HG02642 (cell line): ENCODE results near the gene SPATS1.
"Not testable (repeated sequence)": the region's sequence is repeated elsewhere in the genome, so short reads cannot be mapped to it uniquely, and the experiment has no call there.

Experiments
- ATAC-seq: cut with Tn5 transposase; IDR thresholded peaks from one replicate; pipeline ENCODE4 v1.9.1; 2021; ENCODE audit warnings: mild to moderate bottlenecking; ENCODE audit not compliant: unreplicated experiment, poor library complexity

SPATS1 gene

DNA sequence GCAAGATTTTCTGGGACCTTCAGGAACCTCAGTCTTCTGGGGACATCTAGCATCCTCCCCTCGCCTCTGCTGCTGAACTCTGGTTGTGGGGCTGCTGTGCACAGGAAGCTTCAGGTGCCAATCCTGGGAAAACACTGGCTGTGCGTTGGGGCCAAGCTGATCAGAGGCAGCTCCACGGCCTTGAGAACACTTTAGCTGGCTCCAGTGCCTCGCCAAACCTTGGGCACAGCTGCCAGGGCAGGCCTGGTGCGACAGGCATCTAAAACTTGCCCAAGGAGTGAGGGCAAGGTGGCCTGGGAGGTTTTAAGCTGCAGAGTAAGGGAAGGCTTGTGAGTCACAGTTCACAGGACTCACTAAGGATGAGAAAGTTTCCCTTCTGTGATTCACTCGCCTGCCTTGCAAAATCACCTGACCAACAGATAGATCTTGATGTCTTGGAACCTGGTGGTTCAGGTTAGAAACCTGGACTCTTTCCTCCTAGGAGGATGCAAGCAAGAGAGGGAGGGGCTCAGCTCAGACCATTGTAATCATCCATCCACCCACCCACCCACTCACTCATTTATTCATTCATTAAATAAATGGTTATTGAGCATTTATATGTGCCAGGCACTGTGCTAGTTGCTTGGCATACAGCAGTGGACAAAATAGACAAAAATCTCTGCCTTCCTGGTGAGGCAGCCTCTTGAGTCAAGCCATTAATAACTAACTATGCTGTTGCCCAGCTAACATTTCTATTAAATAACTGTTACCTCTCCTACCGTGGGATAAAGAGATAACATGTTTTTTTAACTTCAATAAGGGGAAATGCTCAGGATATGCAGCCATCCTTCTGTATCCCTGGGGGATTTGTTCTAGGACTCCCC, 2.5 kb upstream of the SPATS1 start:
- no peak for ATAC-seq

DNA sequence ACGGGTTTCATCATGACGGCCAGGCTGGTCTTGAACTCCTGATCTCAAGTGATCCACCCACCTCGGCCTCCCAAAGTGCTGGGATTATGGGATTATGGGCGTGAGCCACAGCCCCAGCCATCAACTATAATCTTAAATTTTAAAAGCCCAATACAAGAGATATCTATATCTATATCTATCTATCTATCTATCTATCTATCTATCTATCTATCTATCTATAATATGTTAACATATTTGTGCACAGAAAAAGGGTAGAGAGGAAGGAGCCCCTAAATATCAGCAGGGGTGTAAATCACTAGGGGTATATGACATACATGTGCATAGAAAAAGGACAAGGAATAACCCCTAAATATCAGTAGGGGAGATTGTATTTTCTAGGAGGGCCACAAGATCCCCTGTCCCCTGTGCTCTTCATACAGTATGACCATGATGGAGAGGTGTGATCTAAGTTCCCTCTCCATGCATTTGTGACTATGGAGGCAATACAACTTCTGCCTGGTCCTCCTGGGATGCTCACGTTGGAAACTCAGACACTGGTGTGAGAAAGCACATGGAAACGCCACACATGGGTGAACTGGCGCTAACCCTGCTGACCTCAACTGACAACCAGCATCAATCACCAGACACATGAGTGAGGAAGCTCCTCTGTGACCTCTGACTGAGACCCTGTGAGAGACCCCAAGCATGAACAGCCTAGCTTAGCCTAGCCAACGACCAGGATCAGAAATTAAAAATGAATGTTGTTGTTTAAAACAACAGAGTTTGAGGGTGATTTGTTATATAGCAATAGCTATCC, 1.2 kb upstream of the SPATS1 start:
- ATAC-seq: no peak

DNA sequence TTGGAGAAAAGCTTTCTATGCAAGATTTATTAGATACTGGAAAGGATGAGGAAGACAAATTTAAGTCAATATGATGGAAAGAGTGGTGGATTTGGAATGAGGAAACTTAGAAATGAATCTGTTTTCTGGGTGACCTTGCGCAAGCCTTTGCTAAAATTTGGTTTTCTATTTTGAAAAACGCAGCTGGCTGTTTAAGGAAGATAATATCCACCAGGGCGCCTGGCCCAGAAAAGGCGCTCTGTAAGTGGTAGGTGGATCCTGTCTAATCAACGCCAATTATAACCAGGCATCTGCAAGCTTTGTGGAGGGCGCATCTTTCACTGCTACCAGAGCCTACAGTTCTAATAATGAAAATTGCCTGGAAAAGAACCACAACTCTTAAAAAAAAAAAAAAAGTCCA, 398 bp upstream of the SPATS1 start:
- no peak for ATAC-seq

DNA sequence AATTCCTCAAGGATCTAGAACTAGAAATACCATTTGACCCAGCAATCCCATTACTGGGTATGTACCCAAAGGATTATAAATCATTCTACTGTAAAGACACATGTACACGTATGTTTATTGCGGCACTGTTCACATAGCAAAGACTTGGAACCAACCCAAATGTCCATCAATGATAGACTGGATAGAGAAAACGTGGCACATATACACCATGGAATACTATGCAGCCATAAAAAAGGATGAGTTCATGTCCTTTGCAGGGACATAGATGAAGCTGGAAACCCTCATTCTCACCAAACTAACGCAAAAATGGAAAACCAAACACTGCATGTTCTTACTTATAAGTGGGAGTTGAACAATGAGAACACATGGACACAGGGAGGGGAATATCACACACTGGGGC, 4.4 kb downstream of the SPATS1 start:
- ATAC-seq: not testable (repeated sequence)

DNA sequence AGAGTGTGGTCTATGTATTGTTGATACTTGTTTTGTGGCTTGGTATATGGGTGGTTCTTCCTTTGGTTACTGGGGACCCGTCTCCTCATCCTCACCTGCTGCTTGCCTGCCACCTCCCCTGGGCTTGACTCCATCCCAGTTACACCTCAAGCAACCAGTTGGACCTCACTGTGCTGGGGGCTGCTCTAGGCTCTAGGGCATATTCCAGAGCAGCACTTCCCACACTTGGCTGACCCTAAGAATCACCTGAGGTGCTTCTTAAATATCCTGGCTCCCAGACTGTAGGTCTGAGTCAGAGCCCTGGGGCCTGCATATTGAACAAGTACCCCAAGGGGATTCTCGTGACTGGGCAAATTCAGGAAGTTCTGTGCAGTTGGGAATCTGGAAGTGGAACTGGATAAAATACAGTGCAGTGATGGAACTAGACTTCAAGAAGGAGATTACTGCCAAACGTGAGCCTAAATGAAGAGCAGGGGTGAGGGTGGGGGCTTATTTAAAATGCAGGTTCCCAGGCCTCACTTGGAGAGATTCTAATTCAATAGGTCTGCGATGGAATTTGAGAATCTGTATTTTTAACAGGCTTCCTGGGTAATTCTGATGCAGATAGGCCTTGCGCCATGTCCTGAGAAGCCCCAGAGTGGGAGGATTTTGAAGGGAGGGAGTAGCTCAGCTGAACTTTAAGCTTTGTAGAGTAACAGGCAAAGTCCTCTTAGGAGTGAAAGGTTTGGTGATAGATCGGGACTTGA, 7.6 kb downstream of the SPATS1 start:
- ATAC-seq: no peak

DNA sequence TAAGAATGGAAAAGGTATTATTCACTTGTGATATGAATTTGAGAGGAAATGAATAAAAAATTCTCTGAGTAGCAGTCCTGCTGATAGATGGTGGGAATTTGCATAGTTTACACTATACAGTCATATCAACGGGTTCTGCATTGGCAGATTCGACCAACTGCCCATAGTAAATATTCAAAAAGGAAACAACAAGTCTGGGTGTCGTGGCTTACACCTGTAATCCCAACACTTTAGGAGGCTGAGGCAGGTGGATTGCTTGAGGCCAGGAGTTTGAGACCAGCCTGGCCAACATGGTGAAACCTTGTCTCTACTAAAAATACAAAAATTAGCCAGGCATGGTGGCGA, 8.2 kb downstream of the SPATS1 start:
- ATAC-seq: not testable (repeated sequence)

DNA sequence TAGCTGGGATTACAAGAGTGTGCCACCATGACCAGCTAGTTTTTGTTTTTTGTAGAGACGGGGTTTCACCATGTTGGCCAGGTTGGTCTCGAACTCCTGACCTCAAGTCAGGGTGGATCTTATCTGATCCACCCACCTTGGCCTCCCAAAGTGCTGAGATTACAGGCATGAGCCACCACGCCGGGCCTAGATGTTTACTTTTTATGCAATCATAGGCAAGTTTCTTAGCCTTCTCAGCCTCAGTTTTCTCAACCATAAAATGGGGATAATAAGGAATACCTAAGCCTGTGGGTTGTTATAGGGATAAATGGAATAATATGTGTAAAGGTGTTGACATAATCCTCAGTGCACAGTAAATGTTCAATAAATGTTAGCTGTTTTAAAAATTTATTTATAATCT, 9.8 kb downstream of the SPATS1 start:
- ATAC-seq: no peak

DNA sequence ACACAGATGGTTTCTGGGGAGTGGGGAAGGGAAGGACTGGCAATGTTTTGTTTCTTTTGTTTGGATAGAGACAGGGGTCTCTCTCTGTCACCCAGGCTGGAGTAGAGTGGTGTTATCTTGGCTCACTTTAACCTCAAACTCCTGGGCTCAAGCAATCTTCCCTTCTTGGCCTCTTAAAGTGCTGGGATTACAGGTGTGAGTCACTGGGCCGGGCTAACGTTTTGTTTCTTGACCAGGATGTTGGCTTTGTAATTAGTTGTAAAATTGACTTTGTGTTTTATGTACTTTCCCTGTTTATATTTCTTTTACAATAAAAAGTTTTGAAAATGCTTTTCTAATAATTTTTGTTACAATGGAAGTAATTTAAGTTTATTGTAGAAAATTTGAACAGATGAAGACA, 10.9 kb downstream of the SPATS1 start:
- no peak for ATAC-seq

DNA sequence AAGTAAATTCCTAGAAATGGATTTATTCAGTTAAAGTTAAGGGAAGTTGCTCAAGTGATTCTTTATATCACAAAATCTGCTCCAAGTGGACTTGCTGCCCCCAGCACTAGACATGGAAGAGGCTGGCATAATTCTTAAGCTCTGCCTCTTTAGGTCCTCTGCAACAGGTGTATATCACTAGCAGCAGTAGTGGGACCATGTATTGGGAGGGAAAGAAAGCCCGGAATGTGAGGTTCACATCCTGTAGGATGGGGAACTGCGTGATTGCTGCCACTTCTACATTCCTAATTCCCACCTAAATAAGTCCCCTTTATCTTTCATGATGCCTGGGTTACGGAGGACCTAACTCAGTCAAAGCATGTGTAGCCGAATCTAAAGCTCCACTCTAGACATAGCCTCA, 13.2 kb downstream of the SPATS1 start:
- ATAC-seq: no peak

DNA sequence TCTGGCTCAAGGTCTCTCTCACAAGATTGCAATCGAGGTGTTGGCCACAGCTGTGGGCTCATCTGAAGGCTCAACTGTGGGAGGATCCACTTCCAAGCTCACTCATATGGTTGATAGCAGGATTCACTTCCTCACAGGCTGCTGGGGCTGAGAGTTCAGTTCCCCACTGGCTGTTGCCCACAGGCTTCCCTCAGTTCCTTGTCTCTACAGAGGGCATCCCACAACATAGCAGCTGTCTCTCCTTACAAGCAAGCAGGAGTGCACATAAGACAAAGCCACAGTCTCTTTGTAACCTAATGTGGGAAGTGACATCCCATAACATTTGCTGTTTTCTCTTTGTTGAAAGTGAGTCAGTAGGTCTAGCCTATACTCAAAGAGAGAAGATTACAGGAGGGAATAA, 14.0 kb downstream of the SPATS1 start:
- no peak for ATAC-seq

DNA sequence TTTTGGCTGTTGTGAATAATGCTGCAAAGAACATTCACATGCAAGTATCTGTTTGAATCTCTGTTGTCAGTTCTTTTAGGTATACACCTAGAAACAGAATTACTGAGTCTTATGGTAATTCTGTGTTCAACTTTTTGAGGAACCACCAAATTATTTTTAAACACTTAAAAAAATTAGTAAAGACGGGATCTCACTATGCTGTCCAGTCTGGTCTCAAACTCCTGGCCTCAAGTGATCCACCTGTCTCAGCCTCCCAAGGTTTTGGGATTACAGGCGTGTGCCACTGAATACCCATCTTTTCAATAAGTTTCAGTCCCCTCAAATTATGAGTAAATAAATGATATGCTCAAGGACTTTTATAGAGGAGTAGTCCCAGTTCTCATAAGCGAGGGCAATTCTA, 17.5 kb downstream of the SPATS1 start:
- ATAC-seq: no peak

DNA sequence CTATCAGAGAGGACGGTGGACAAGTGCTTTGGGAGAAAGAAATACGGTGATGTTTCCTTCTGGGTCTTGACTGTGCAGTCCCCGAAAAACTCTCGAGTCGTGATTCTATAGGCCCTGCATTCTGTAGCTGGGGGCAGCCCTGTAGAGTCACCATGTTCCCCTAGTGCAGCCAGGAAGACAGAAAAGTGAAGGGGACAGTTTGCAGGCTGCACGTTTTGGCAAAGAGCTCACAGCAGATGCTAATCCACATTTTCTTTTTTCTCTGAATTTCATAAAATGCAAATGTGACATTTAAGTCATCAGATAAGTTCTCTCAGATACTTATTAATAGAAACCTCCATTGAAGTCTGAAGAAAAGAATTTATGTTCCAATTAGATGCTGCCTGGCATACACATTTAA, 19.5 kb downstream of the SPATS1 start:
- no peak for ATAC-seq

DNA sequence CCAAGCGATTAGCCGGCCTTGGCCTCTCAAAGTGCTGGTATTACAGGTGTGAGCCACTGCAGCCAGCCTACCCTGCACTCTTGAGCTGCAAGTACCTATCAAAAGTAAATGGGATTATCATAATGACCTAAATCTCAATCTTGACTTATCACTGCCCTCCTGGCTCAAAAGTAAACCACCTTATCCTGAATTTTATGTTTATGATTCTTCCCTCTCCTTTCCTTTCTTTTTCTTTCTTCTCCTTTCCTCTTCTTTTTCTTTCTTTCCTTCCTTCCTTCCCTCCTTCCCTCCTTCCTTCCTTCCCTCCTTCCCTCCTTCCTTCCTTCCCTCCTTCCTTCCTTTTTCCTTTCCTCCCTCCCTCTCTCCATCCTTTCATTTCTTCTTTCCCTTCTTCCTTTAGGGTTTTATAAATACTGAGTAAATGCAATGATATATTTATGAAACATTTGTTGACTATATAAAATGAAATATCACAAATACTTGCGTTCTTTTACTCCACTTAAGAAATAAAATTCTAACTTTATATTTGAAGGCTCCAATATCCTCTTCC, 21.0 kb downstream of the SPATS1 start:
- ATAC-seq: no peak

DNA sequence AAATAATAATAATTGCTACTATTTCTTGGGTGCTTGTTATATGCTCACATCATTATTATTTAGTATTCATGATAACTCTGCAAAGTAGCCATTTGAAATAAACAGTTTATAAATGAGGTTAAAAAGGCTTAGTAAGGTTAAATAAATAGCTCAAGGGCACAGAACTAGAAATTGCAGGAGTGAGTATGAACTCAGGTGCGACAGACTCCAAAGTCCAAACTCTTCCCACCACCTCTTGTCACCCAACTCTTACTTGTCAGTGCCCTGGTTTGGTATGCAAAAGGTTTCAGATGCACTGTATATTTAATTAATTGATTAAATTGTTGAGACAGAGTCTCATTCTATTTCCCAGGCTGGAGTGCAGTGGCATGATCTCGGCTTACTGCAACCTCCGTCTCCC, 24.3 kb downstream of the SPATS1 start:
- ATAC-seq: no peak

DNA sequence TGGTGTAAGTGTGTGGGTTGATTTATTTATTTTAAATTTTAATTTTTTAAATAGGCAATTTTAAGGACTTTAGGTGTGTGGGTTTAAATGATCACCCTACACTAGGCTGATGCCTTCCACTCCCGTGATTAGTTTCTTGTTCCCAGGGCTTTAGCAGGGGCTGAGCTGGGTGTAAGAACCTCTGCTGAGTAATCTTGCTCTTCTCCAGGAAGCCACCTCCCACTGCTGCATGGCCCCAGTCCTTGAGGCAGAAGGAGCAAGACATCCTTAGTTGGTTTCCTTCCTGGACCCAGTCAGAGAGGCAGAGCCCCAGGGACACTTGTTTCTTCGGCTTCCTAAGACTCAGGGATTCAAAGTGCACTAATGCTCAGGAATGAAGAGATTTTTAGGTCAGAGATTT, 25.2 kb downstream of the SPATS1 start:
- ATAC-seq: no peak

DNA sequence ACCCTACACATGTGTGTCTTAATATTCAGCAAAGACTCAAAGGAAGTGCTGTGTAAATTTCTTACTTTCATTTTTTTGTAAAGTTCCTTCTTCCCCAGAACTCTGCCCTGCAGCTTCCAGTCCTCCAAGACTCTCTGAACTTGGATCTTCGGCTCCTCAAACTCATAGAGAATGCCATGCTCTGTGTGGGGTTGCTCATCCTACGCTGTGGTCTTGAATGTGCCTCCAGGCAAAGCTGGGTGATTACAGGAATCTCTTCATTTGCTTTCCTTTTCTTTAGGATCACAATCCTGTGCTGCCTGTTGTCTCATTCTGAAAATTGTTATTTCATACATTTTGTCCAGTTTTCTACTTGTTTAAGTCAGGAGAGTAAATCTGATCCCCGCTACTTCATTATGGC, 30.6 kb downstream of the SPATS1 start:
- ATAC-seq: no peak

DNA sequence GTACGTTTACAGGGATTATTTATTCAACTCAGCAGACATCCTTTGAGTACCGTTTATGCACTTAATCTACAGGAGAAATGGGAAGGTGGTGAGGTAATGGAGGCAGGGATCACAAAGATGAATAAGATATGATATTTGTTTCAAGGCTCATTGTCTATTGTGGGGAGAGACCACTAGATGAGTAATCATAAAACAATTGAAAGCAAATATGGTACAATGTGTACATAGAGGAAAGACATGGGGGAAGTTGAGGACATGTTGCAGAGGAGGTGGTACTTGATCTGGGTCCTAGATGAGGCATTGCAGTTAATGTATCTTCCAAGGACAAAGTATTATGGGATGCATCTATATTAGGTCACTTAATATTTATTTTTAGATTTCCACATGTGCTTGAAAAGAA, 31.3 kb downstream of the SPATS1 start:
- ATAC-seq: no peak

DNA sequence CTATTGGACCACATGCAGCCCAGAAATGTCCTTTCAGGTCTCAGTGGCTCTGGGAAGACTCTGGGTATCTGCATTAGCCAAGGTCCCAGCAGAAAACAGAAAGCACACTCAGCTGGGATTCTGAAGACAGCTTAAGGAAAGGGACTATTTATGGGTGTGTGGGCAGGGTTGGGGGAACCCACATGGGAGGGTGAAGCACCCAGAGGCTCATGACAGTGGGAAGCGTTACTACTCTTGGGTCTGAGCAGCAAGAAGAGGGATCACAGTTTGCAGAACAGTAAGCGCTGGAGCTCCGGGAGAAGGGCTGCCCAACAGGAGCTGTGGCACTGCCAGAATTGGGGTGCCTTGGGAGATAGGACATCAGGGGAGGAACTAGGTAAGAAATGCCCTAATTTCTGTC, 32.6 kb downstream of the SPATS1 start:
- no peak for ATAC-seq

DNA sequence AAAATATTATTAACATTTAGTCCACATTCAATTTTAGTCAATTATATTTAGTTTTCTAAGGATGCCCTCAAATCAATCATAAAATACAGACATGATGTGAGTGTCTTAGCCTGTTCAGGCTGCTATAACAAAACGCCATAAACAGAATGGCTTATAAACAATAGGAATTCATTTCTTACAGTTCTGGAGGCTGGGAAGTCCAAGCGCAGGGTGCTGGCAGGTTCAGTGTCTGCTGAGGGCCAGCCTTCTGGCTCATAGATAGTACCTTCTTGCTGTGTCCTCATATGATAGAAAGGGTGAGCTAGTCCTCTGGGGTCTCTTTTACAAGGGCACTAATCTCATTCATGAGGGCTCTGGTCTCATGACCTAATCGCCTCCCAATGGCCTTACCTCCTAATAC, 35.0 kb downstream of the SPATS1 start:
- ATAC-seq: no peak

DNA sequence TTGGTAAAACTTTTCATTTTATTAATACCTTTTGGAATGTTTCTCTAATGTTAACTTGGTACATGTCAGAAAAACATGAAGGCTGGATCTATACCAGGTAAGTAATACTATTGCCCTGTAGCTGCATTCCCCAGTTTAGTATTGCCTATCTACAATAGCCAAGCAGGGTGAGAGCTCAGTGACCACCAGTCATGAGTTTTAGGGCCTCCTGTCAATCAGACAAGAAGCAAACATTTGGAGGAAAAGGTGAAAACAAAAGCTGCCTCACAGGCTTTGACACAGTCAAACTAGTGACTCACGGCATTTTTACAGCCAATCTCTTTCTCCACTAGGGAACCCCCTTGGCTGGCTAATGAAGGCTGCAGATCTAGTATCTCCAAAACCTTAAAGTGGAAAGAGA, 35.5 kb downstream of the SPATS1 start:
- no peak for ATAC-seq

DNA sequence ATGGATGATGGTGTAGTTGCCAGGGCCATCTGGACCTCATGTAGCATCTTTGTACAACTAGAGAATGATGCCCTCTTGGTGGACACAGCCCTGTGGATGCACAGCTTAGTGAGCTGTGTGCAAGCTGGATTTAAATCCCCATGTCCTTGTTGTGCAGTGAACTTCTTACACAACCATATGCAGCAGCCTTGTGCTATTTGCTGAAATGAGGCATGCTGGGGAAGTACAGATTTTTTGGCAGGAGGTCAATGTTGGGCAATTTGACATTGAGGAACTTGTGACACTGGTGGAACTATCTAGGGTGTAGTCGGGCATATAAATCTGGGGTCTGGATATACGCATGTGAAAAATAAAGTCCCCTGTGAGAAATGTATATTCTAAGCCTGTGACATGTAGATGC, 39.3 kb downstream of the SPATS1 start:
- no peak for ATAC-seq
